NCI-H526 (cell line): ENCODE results near the gene PFKFB1.
"Not testable (repeated sequence)": the region's sequence is repeated elsewhere in the genome, so short reads cannot be mapped to it uniquely, and the experiment has no call there.

Experiments
- DNase-seq, 2 experiments: peaks; one replicate each; lab custom pipeline; 2025; lab: John Stamatoyannopoulos, UW

Gene PFKFB1

DNA sequence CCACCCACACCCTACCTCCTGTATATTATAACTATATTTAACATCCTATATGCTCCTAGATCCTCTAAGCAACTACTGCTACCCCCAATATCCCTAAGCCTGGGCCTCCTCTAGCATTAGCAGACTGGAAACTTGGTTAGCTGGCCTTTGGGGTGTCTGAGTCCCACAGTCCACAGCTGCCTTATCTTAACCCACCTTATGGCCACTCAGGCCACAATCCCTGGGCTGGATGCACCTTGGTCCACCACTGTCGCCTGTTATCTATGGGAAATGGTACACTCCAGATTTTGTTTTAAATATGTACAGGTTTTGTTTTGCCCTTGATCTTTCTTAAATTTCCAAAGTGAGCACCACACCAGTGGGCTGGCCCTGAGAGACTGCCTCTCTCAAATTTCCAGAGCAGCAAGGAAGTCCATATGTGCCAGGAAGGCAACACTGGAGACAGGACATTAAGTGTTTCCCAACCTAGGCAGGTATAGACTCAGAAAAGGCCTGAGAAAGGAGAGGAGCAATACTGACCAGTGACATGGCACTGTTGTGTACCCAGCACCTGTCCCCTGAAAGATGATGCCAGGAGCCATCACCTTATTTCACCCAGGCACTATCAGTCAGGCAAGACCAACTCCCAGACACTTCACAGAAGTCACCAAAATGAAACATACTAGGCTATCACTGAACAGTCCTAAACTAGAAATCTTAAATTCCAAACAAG is 921 bp downstream of the PFKFB1 start:
- DNase-seq, result no peak

GRCh38 chrX:54991706-54992105 is 2.3 kb downstream of the PFKFB1 start:
- no peak for DNase-seq

DNA sequence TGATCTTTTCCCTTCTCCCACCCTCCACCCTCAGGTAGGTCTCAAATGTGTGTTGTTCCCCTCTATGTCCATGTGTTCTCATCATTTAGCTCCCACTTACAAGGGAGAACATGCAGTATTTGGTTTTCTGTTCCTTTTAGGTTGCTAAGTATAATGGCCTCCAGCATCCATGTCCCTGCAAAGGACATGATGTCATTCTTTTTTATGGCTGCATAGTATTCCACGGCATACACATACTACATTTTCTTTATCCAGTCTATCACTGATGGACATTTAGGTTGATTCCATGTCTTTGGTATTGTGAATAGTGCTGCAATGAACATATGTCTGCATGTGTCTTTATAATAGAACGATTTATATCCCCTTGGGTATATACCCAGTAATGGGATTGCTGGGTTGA is 10.7 kb downstream of the PFKFB1 start:
- DNase-seq, result not testable (repeated sequence)

GRCh38 chrX:54980334-54980733 is 13.7 kb downstream of the PFKFB1 start:
- no peak for DNase-seq

DNA sequence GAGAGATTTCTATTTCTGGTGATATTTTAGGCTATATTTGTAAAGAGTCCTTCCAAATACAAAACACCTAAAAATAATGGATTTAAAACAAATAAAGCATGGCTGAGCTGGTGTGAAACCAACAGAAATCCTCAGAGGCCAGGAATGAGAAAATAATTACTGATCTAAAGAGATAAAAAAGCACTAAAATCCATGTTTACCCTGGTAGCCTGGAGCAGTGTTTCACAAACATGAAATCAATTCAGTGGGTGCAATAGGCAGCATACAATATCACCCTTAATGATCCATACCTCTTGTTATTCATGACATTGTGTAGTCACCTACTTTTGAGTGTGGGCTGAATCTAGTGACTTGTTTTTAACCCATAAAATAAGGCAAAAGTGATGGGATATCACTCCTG is 14.6 kb downstream of the PFKFB1 start:
- DNase-seq, result no peak

DNA sequence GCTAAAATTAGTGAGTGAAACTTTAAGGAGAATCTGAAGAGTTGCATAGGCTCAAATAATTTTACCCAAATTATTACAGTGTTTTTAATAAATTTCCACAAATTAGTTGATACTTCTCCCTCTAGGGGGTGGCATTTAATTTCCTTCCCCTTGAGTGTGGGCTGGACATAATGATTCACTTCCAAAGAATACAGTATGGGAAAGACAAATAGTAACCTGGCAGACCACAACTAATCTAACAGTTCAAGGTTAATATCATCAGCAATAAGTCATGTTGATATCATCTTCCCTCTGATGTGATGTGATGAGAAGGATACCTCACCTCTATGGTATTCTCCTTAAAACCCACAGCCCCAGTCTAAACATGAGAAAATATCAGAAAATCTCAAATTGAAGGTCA is 15.5 kb downstream of the PFKFB1 start:
- no peak for DNase-seq

DNA sequence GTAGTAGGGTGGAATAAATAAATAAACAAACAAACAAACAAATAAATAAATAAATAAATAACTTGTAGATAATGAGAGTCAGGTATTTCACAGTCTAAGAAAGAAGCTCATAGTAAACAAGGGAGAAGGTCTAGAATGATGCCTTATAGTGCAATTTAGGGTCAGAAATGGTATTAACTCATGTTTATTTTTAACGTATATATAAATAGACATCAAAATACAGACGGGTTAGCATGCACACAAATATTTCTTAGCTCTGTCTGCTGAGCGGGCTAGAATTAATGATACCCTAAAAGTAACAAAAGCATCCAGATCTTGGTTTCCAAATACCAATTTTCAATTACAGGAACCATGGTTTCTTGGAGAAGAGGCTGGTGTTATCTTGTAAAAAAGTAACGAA is 16.6 kb downstream of the PFKFB1 start:
- no peak for DNase-seq

GRCh38 chrX:54964766-54965497 is 29.1 kb downstream of the PFKFB1 start:
- DNase-seq, result no peak

GRCh38 chrX:54961750-54962149 is 32.2 kb downstream of the PFKFB1 start:
- no peak for DNase-seq

DNA sequence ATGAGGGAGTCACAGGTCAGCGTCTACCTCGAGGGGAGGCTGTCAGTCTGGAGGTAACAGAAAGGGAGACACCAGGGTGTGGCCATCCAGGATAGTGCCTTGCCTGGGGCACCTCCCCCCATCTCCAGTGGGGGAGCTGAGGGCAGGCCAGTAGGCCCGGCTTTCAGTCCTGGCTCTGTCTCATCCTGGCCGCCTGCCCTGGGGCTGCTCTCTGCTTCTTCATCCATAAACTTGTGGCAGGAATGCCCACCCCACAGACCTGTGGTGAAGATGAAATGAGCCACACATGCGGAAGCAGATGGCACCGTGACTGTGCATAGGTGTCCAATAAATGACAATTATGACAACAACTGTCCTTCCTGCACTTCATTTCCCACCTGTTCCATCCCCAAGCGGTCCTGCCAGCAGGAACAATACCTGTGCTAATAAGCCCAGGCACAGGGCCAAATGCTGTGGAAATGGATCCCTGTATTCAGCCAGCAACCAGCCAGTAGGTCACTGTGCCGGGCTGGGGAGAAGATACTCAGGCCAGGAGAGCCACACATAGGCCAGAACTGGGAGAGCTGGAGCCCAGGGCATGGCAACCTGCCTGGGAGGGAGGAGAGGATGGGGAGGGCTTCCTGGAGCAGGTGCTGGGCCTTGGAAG is 43.1 kb downstream of the PFKFB1 start:
- DNase-seq, result no peak

DNA sequence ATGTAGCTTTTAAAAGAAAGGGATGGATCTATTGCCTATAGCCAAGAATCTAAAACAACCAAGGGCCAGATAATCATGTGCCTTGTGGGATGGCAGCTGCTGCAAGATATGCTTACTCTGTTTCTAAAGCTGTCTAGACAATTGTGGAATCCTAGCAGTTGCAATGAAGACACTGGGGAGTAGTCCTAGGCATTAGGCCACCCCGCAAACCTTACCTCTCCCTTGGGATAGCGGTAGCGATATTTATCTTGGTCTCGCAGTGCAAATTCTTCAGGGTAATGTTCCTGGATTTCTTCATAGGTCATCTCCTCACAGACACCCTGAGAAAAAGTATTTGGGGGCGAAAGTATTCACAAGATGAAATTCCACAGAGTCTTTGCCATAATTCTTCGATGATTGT is 48.8 kb downstream of the PFKFB1 start:
- DNase-seq, result no peak

DNA sequence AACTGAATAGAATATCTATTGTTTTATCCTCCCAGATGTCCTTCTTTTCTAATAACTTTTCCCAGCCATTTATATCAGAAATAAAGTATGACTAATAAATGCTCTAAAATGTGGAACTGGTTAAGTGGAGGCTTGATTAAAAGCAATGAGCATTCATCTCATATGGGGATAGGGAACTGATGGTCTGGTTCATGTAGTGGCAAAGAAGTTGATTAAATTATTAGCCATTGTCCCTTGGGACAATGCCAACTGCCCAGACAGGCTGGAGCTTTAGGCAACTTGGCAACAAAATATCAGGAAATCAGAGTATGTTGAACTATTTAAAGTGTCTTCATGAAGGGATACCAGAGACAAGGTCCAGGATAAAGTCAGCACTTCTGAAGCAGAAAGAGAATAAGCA is 49.2 kb downstream of the PFKFB1 start:
- no peak for DNase-seq

GRCh38 chrX:54937416-54937815 is 56.6 kb downstream of the PFKFB1 start:
- DNase-seq, result no peak

GRCh38 chrX:54935306-54935705 is 58.7 kb downstream of the PFKFB1 start:
- no peak for DNase-seq

DNA sequence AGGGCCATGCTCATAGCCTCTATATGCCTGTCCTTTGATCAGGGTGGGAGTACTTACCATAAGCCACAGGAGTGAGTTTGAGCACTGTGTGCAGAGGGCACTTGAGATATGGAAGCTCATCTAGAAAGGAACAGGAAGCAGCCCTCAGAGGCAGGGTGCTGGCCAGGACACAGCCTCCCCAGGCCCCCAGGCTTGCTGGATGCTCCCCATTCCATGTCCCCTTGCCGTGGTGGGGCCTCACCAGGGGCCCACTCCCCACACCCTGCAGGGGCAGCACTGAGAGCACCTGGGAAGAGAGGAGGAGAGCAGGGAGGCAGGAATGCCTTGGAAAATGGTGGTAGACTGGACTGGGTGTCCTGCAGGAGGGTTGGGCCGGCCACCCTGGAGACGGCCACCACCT is 59.1 kb downstream of the PFKFB1 start:
- no peak for DNase-seq

DNA sequence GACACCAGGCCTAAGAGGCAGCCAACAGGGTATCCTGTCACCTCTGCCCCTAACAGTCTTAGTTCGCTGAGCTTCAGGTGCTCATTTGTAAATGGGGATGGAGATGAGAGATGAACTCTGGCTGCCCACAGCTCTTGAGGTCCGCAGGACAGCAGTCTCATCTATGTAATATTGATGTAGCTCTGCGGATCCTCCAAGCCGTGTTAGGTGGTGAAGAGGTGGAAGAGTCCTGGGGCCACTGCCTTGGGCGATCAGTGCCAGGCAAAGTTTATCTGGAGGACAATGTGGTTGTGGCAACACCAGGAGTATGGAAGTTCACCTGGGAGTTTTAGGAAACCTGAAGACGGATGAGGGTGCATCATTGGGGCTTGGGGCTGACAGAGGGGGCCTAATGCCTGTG is 59.9 kb downstream of the PFKFB1 start:
- no peak for DNase-seq

DNA sequence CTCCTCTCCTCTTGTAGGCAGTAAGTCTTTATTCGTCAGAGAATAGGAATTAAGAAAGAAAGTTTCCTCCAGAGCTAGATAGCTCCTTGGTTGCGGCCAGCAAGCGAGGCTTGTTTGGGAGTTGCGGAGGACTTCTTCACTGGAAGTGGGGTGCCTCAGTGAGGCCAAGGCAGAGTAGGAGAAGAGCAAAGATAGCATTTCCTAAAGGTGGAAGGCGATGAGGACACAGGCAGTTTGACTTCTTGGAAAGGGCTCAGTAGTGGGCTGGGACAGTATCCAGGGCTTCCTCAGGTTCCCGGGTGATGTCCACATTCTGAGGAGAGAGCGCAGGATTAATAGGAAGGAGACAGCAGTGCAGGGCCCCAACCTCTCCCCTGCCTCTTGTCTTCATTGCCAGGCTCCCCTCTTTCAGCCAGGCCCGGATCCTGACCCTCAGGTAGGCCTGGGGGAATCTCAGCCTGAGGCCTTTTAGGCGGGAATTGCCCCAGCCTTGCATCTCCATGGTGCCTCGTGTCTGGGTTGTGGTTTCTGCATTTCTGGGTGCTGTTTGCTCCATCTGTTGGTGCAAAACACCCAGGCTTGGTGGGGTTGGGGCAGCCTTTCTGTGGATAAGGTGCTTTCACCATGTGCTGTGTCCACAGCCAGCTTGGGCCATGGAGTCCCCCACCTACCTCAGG is 60.7 kb downstream of the PFKFB1 start:
- no peak for DNase-seq

- no peak for DNase-seq
These were observed 62.9 kb downstream of the PFKFB1 start for GRCh38 chrX:54931107-54931506.

- DNase-seq, result no peak
These were observed 63.5 kb downstream of the PFKFB1 start for GRCh38 chrX:54930291-54931049.

- no peak for DNase-seq
These were observed 65.1 kb downstream of the PFKFB1 start for GRCh38 chrX:54928876-54929275.

- DNase-seq, result no peak
These were observed 67.0 kb downstream of the PFKFB1 start for GRCh38 chrX:54926978-54927377.

DNA sequence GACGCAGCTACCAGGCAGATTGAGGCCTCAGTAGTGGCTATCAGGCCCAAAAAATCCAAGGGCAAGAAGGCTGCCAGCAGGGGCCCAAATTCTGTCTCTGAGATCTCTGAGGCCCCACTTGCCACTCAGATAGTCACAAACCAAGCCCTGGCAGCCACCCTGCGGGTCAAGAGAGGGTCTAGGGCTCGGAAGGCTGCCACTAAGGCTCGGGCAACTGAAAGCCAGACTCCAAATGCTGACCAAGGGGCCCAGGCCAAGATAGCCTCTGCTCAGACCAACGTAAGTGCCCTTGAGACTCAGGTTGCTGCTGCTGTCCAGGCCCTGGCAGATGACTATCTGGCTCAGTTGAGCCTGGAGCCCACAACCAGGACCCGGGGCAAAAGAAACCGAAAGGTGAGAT is 70.6 kb downstream of the PFKFB1 start:
- no peak for DNase-seq
